Skeletal muscle cell (primary cell): ENCODE data around the gene UNC5A.
A peak's percentile ranks its signal among the peaks of the same experiment; 100 is the strongest.

Experiments
- DNase-seq: peaks from one replicate; pipeline ENCODE4 v3.0.0-alpha.2; 2010; ENCODE audit warnings: low read depth
- H3K4me3 ChIP-seq: 2 replicates; pipeline ENCODE4 v1.5.1; 2011; ENCODE audit warnings: low read depth, mild to moderate bottlenecking, control low read depth, low read length, moderate library complexity

Gene UNC5A

DNA sequence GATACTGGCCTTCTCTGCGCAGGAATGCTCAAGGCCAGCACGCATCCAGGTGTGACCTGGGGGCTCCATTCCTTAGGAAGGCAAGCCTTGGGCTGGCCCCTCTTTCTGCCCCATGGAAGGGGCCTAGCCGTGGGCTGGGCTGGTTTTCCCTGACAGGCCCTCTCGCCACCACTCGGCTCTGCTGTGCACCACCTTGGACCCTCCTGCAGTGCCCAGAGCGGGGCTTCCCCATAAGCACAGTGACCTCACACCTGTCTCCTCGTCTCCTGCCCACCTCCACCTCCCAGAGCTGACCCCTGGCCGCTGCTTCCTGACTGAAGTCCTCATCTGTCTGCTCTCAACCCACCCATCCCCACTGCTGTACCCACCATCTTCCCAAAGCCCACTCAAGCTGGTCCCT is 21.1 kb downstream of the UNC5A start:
- no peak for DNase-seq
- no peak overlapping the region for H3K4me3 ChIP-seq

DNA sequence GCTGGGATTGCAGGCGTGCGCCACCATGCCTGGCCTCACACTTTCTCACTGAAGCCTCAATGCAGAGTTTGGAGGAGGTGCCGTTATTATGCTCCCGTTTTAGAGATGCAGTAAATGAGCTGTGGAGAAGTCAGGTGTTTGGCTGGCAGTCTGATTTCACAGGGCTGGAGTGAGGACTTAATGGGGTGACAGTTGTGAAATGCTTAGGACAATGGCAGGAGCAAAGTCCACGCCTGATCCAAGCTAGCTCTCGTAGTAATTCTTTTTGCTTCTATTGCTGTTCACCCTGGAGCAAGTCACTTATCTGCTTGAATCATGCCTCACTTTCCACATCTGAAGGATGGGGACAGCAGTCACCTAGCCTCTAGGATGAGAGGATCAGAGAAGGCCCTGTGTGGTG is 21.8 kb downstream of the UNC5A start:
- no peak overlapping the region for H3K4me3 ChIP-seq
- no peak for DNase-seq

DNA sequence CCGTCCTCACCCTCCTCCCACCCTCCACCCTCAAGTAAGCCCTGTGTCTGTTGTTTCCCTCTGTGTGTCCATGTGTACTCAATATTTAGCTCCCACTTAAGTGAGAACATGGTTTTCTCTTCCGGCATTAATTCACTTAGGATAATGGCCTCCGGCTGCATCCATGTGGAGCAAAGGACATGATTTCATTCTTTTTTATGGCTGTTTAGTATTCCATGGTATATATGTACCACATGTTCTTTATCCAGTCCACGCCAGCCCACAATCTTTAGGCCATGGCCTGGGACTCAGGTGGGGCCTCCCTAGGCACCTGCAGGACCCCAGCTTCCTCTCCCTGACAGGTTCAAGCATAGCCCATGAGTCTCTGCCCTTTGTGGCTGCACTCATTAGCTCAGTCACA is 22.9 kb downstream of the UNC5A start:
- no peak for DNase-seq
- no peak overlapping the region for H3K4me3 ChIP-seq

DNA sequence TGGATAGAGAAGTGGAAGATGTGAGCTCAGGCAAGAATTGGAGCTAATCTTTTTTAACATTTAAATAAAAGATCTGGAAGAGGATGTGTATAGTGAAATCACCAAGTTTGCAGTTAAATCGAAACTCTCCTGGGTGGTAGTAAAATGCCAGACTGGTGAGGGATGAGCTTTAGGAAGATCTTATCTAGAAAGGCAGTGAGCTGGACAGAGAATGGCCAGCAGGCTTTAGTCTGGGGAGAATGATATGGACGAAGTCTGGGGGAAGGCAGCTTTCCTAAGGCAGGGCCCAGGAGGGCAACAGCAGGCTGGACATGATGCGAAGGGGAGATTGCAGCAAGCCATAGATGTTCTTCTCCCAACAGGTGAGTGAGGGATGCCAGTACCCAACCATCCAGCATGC is 25.6 kb downstream of the UNC5A start:
- H3K4me3 ChIP-seq = no peak overlapping the region
- no peak for DNase-seq

DNA sequence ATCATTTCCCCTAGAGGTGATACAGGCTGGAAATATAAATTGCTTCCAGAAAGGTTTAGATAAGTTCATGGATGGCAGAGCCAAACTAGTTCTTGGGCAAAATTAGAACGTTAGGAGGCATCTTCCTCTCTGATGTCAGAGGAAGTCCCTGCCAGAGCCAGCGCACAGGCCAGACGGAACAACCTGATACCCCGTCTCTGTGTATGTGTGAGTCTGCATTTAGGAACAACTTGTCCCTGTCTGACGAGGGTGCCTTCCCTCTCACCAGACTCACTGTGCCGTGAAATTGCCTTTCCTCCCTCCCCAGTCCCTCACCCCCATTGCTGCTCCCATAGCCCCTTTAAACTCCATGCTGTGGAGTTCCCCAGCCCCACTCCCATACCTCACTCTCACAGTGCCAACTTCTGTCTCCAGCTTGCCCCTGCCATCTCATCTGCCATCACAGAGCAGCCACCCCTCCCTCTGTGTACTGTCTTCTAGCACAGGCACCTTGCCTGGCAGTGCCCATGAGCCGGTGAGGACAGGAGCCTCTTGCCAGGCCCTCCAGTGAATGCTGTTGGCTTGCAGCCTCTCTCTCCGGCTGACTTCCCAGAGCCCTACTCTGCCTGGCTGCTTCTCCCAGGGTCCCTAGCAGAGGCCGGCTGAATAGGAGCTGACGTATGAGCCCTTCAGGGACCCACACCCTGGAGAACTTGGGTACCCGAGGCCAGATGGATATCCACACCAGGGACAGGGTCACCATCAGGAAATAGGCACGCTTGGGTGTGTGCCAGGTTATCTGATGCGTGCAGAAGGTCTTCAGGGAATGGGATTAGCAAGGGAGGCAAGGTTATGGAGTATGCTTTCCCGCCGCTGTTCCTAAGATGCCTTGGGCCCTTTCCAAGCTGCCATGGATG is 26.7 kb downstream of the UNC5A start:
- DNase-seq = no peak
- H3K4me3 ChIP-seq = no peak overlapping the region

DNA sequence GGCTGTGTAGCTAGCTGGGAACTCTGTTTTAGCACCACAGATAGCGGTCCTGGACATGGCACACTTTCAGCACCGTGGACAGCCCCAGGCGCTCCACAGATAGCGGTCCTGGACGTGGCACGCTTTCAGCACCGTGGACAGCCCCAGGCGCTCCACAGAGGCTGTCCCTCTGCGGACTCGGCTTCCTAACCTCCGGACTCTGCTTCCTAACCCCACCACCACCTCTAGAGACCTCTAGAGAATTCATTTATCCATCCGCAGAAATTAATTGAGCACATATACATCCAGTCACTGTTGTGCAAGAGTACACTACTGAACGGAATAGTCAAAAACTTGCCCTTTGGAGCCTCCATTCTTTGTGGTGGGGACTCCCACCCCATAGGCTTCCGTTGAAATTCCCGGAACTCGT is 27.4 kb downstream of the UNC5A start:
- no peak overlapping the region for H3K4me3 ChIP-seq
- DNase-seq = peak; percentile 44

DNA sequence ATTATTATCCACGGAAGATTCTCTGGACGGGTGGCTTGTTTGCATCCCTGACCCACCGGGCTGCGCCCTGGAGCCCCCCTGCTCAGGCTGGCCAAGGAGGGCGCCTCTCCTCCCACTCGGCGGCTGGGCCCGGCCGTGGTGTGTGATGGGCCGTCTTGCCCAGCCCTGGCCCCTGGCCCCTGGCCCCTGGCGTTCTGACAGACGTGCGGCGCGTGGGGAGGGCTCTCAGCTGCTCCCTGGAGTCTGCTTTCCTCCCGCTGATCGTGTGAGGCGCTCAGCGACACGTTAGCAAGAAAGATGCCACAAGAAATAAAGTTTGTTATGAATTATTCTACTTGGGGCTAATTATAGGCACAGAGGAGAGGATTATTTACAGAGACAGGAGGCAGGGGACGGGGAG is 33.3 kb downstream of the UNC5A start:
- DNase-seq = no peak
- no peak overlapping the region for H3K4me3 ChIP-seq

DNA sequence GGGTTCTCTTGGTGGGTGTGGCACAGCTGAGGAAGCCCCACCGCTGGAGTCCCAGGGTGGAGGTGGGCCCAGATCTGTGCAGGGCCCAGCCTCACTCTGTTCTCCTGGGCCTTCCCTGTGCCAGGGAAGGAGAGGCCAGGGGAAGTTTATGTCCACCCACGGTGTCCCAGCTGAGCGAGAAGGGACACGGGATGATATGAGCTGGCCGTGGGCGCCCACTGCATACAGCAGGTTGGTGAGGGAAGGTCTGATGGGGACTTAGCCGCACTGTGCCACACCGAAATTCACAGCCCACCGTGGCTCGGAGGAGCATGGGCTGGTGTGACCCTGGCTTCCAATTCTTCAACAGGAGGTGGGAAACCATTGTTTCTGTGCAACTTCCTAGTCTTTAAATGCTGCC is 33.9 kb downstream of the UNC5A start:
- no peak for DNase-seq
- no peak overlapping the region for H3K4me3 ChIP-seq

DNA sequence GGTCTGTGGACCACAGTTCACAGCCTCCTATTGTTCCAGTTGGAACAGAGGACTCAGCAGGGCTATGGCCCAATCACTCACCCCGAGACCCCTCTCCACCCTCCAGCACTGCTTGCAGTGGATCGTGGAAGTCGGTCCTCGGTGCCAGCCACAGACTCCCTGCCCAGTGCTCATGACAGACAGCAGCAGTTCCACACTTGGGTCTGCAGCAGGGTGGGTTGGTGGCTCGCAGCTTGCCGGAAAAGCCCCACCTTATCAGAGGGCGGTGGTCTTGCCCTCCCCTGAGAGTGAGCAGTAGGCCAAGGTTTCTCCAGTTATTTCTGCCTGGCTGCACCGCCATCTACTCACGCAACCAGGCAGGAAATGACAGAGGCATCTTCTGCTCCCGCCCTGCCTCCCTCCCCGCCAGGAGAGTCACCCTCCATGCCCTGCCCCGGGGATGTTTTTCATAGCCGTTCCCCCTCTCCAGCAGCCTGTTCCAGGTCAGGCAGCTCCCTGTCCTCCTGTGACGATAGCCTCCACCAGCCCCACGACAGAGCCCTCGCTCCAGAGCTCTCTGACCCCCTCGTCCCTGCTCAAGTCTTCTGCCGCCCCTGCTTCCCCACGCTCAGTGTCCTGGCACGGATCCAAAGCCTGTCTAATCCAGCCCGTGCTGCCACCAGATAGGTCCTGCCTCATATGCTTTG is 34.5 kb downstream of the UNC5A start:
- no peak overlapping the region for H3K4me3 ChIP-seq
- DNase-seq = no peak

DNA sequence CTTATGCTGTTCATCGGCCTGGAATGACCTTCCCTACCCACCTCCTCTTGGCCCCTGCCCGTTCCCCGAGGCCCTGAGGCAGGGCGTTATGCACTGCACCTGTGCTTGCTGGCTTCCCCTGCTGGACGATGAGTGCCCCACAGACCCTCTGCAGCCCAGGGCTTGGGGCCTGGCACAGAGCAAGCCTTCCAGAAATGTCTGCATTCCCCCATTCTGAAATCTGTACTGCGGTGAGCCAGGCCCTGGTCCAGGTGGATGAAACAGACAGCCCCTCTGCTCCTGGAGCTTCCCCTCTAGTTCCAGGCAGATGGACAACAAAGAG is 35.0 kb downstream of the UNC5A start:
- no peak overlapping the region for H3K4me3 ChIP-seq
- DNase-seq = no peak

DNA sequence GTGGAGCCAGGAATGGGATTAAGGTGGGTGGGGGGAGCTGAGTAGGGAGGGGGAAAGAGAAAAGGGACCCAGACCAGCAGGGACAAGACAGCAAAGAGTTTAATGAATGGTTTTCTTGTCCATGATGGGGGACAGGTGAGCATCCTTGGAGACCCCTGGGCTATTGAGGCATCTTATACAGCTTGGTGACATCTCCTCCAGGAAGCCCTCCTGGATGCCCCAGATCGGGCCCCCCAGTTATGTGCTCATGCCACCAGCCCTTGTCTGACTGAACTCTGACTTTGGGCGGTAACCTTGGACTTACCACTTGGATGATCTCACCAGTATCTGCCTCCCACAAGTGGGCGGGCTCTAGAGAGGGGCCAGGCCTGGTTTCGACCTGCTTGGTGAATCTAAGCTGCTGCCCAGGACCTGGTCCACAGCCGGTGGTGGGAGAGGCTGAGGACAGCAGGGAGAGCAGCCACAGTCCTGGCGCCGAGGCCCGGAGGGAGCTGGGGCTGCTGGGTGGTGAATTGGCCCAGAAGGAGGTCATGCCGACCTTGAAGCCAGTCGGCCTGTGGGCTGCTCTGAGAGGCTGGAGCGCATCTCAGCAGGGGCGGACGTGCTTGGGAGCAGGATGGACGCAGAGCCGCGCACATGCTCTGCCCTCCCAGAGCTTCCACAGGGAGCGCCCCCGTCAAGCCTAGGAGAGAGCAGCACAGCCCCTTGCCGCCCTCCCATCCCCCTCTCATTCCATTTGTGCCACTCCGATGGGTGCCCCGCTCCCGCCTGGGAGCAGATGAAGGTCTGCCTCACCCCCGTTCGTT is 36.2 kb downstream of the UNC5A start:
- no peak overlapping the region for H3K4me3 ChIP-seq
- DNase-seq = no peak

DNA sequence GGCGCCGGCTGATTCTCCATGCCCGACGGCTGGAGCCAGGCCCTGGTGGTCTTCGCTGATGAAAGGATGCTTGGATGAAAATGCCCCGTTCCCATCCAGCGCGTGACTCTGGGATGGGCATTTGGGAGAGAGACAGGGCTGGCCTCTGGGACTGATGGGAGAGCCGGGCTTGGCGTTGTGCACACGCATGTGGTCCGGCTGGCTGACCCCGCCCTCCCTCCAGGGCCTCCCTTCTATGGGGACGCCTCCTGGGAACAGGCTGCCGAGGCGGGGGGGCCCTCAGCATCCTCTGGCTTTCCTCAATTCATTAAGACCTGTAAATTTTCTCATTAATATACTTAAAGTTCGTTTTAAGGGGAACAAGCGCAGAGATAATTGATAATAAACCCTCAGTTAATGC is 36.8 kb downstream of the UNC5A start:
- no peak for DNase-seq

DNA sequence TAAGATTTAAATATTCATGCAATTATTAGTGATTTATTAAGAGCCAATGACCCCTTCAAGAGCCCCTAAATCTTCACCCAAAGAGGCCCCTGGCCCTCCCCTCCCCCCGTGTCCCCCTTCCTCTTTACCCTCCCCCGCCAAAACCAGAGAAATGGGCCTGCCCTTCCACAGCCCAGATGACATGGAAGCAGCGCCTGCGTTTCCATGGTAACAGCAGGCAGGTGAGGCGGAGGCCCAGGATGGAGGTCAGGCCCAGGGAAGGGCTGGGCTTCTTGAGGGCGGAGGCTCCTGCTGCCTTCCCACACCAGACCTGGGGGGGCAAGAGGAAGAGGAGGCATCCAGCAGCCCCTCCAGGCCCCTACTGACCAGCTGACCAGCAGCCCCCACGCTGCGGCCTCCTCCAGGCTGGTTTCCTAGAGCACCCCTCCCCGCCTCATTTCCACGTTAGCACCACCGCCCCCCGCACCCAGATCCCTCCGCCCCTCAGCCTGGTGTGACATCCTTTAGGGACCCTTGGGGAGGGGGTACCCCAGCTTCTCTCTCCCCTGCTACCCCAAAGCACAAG is 37.4 kb downstream of the UNC5A start:
- no peak overlapping the region for H3K4me3 ChIP-seq
- no peak for DNase-seq

More for the DNA sequence above, 36.8 kb downstream of the UNC5A start:
- no peak overlapping the region for H3K4me3 ChIP-seq

DNA sequence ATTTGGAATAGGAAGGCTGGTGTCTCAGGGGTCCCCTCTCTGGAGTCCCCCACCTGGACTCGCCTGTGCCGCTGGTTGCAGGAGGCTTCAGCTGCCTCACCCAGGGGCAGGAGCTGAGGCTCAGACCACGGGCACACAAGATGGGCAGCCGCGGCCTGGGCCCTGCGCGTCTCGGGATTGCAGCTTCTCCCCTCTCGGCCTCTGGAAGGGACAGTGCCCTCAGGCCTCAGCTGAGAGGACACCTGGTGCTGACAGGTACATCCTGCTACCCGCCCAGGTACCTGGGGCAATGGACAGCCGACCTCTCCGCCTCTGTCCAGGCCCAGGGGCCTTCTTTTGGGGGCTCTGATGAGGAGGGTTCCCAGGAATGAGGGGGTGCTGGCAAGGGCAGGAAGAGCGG is 38.3 kb downstream of the UNC5A start:
- no peak for DNase-seq
- H3K4me3 ChIP-seq = no peak overlapping the region

DNA sequence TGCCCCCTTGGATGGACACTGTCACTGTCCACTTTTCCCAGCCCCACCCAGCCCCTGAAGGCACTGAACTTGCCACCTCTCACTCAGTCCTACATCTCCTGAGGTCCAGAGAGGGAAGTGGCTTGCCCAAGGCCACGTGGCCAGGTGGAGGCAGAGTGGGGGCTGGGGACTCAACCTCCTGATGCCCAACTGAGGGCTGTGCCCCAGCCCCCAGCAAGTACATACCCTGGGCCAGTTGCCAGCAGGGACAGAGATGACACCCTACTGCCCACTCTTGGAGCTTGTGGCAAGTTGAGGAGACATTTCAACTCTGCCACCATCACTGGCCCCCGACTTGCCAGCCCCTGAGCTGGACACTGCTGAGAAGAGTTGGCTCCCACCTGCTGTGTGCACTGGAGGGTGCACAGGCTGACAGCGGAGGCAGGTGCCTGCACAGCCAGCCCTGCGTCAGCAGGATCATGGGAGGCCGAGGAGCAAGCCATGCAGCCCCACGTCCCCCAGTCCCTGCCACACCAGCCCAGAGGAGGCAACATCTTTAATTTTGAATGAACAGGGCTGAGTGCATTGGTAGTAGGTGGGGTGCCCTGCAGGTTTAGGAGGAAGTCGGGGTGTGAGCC is 39.4 kb downstream of the UNC5A start:
- no peak overlapping the region for H3K4me3 ChIP-seq
- no peak for DNase-seq

DNA sequence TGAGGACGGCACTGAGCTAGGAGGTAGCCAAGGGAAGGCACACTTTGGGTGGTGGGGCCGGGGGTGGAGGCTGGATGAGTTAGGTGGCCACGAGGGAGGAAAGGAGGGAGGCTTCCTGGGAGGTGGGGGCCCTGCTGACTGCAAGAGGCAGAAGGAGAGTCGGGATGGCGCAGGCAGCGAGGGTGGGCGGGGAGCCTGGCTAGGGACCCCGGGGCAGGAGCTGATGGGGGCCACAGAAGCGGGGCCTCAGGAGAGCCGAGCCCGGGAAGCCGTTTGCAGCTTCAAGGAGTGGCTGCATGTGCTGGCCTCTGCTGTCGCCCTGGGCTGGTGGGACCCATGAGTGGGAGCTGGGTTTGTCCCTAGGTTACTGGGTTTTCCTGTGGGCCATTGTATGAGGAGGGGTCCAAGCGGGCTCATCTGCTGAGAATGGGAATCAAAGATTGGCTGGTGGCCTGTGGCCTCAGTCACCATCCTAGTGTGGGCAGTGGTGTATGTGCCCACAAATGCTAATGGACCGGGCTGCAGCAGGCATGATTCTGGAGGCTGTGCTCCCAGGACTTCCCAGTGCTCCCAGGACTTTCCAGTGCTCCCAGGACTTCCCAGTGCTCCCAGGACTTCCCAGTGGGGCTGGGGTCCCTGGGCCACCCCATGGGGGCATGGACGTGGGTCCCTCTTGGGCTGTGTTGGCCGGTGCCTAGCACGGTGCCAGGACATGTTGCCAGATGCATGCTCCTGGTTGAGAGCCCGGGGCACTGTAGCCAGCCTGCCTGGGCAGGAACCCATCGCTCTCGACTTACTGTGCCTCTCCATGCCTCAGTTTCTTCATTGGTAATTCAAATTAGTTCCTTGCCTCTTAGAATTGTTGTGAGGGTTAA is 40.2 kb downstream of the UNC5A start:
- no peak for DNase-seq
- H3K4me3 ChIP-seq = no peak overlapping the region

DNA sequence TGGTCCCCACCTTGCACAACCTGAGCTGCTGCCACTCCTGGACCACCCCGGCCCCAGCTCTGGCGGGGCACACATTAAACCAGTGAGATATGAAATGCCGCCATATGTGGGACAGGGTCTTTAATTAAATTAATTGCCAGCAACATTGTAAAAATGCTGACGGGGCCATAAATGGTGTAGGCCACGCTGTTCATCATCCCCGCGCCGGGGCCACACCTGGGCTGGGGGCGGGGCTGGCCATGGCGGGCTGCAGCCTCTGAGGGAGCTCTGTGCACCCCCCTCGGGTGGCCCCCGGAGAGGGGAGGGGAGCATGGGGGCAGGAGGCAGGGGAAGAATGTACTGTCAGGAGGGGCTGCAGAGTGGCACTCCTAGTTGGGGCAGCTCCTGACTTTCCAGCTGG is 41.0 kb downstream of the UNC5A start:
- no peak overlapping the region for H3K4me3 ChIP-seq
- DNase-seq = no peak

DNA sequence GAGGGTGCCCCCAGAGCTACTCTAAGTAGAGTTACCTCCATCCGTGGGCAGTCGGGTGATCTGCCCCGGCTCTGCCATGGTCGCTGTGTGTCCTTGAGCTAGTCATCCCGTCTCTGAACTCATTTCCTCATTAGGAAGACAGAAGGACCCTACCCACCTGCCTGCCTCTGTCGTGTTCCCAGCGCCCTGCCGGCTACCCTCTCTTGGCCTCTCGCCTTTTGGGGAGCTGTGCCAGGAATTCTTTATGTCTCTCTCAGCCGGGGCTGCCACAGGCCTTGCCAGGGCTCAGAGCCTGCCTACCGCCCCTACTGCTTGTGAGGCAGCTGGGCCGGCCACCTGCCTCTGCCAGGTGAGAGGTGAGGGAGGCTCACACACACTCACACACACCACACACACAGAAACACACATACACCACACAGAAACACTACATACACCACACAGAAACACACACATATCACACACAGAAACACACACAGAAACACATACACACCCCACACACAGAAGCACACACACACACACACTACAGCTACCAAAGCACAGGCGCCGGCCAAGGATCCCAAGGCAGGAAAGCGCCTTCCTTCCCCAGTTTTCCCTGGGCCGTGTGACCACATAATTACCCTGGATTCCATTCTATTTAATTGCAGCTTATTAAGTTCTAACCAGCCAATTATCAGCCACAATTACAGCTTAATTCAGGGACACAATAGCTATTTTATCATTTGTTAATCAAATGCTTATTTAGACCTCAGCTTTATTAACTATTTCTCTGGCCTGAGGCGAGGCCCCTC is 41.7 kb downstream of the UNC5A start:
- no peak overlapping the region for H3K4me3 ChIP-seq
- DNase-seq = no peak
